ENCODE data around the gene TMEM170A.
"Not testable (repeated sequence)": the region's sequence is repeated elsewhere in the genome, so short reads cannot be mapped to it uniquely, and the experiment has no call there.

The TMEM170A gene

GRCh38 chr16:75433732-75434413, 30.6 kb downstream of the TMEM170A start:
- H3K4me3 ChIP-seq (ENCODE audit: low read length) = peak overlapping the region; percentile 69

GRCh38 chr16:75432828-75433731, 31.4 kb downstream of the TMEM170A start, which contains the start of gene CFDP1:
TSS of gene CFDP1 (minus strand) at chr16:75433503. CDS start at chr16:75433352, 151 bp downstream.
- no peaks in the 10 kb centered on the region for H3K9me3 ChIP-seq (ENCODE audit: control insufficient read depth, low read depth, low read length)

More at GRCh38 chr16:75433732-75434413, 30.6 kb downstream of the TMEM170A start:
- H3K9me3 ChIP-seq (ENCODE audit: control insufficient read depth, low read depth, low read length) = no peaks in the 10 kb centered on the region
- H3K4me1 ChIP-seq (ENCODE audit: control insufficient read depth, low read depth, low read length) = peaks cover 8% of the 10 kb centered on the region
- H3K9ac ChIP-seq (ENCODE audit: low read length) = peak overlapping the region; percentile 78
- peak overlapping the region; percentile 60 for H3K27ac ChIP-seq (ENCODE audit: low read length)
- H3K36me3 ChIP-seq (ENCODE audit: control insufficient read depth, low read depth, low read length) = no peaks in the 10 kb centered on the region
- no peaks in the 10 kb centered on the region for H3K27me3 ChIP-seq (ENCODE audit: control insufficient read depth, insufficient read depth, low read length)

DNA sequence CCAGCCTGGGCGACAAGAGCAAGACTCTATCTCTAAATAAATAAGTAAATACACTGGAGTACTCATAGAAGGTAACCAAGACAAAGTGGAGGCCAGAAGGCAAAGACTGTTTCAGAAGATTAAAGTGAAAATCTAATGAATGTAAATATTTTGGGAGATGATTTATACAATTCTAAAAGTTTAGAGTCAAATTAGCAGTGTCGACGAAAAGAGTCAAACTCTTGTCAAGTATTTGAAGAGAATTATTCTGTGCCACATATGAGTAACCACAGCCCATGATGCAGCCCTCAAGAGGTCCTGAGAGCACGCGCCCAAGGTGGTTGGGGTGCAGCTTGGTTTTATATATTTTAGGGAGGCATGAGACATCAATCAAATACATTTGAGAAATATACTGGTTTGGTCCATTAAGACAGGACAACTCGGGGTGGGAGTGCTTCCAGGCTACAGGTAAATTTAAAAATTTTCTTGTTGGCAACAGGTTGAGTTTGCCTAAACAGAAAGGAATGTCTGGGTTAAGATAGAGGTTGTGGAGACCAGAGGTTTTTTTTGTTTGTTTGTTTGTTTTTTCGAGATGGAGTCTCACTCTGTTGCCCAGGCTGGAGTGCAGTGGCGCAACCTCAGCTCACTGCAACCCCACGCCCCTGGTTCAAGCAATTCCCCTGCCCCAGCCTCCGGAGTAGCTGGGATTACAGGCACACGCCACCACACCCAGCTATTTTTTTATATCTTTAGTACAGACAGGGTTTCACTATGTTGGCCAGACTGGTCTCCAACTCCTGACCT, 34.7 kb downstream of the TMEM170A start:
- no peak overlapping the region for H3K4me3 ChIP-seq (ENCODE audit: low read length)
- no peaks in the 10 kb centered on the region for H3K27me3 ChIP-seq (ENCODE audit: control insufficient read depth, insufficient read depth, low read length)

More at GRCh38 chr16:75432828-75433731, 31.4 kb downstream of the TMEM170A start, which contains the start of gene CFDP1:
- H3K4me3 ChIP-seq (ENCODE audit: low read length) = peak within 1 kb of the TSS; percentile 69
- H3K36me3 ChIP-seq (ENCODE audit: control insufficient read depth, low read depth, low read length) = no peaks in the 10 kb centered on the region
- no peaks in the 10 kb centered on the region for H3K27me3 ChIP-seq (ENCODE audit: control insufficient read depth, insufficient read depth, low read length)
- H3K4me1 ChIP-seq (ENCODE audit: control insufficient read depth, low read depth, low read length) = peaks cover 8% of the 10 kb centered on the region
- H3K27ac ChIP-seq (ENCODE audit: low read length) = peak within 1 kb of the TSS; percentile 74
- H3K9ac ChIP-seq (ENCODE audit: low read length) = peak within 1 kb of the TSS; percentile 78

DNA sequence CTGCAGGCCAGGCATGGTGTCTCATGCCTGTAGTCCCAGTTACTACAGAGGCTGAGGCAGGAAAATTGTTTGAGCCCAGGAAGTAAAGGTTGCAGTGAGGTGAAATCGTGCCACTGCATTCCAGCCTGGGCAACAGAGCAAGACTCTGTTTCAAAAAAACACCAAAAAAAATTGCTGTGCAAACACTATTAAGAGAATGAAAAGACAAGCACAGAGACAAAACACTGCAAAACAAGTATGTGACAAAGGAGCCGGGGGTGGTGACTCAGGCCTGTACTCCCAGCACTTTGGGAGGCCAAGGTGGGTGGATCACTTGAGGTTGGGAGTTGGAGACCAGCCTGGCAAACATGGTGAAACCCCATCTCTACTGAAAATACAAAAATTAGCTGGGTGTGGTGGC, 38.0 kb downstream of the TMEM170A start:
- H3K4me1 ChIP-seq (ENCODE audit: control insufficient read depth, low read depth, low read length); H3K4me3 ChIP-seq (ENCODE audit: low read length); H3K9me3 ChIP-seq (ENCODE audit: control insufficient read depth, low read depth, low read length); H3K36me3 ChIP-seq (ENCODE audit: control insufficient read depth, low read depth, low read length); H3K27ac ChIP-seq (ENCODE audit: low read length); H3K9ac ChIP-seq (ENCODE audit: low read length); H3K27me3 ChIP-seq (ENCODE audit: control insufficient read depth, insufficient read depth, low read length): not testable (repeated sequence)

More for the DNA sequence above, 34.7 kb downstream of the TMEM170A start:
- H3K9me3 ChIP-seq (ENCODE audit: control insufficient read depth, low read depth, low read length) = no peaks in the 10 kb centered on the region
- peaks cover 8% of the 10 kb centered on the region for H3K4me1 ChIP-seq (ENCODE audit: control insufficient read depth, low read depth, low read length)
- H3K9ac ChIP-seq (ENCODE audit: low read length) = no peak overlapping the region
- H3K27ac ChIP-seq (ENCODE audit: low read length) = no peak overlapping the region
- H3K36me3 ChIP-seq (ENCODE audit: control insufficient read depth, low read depth, low read length) = no peaks in the 10 kb centered on the region

- H3K4me1 ChIP-seq (ENCODE audit: control insufficient read depth, low read depth, low read length) = peaks cover 24% of the 10 kb centered on the region
- H3K27ac ChIP-seq (ENCODE audit: low read length); H3K27me3 ChIP-seq (ENCODE audit: control insufficient read depth, insufficient read depth, low read length); H3K4me3 ChIP-seq (ENCODE audit: low read length); H3K9ac ChIP-seq (ENCODE audit: low read length); H3K9me3 ChIP-seq (ENCODE audit: control insufficient read depth, low read depth, low read length); H3K36me3 ChIP-seq (ENCODE audit: control insufficient read depth, low read depth, low read length): not testable (repeated sequence)
Observed at GRCh38 chr16:75424105-75424762, 40.3 kb downstream of the TMEM170A start.

GRCh38 chr16:75423723-75424104, 40.8 kb downstream of the TMEM170A start:
- Histone ChIP-seq H3K9me3 (ENCODE audit: control insufficient read depth, low read depth, low read length) (no peaks in the 10 kb centered on the region), H3K4me1 (ENCODE audit: control insufficient read depth, low read depth, low read length) (peaks cover 24% of the 10 kb centered on the region), H3K4me3 (ENCODE audit: low read length) (no peak overlapping the region), H3K27ac (ENCODE audit: low read length) (no peak overlapping the region), H3K27me3 (ENCODE audit: control insufficient read depth, insufficient read depth, low read length) (no peaks in the 10 kb centered on the region), H3K9ac (ENCODE audit: low read length) (no peak overlapping the region), H3K36me3 (ENCODE audit: control insufficient read depth, low read depth, low read length) (no peaks in the 10 kb centered on the region)

- Histone ChIP-seq H3K27me3 (ENCODE audit: control insufficient read depth, insufficient read depth, low read length) (no peaks in the 10 kb centered on the region), H3K9me3 (ENCODE audit: control insufficient read depth, low read depth, low read length) (no peaks in the 10 kb centered on the region), H3K4me3 (ENCODE audit: low read length) (no peak overlapping the region), H3K9ac (ENCODE audit: low read length) (no peak overlapping the region), H3K36me3 (ENCODE audit: control insufficient read depth, low read depth, low read length) (no peaks in the 10 kb centered on the region), H3K27ac (ENCODE audit: low read length) (no peak overlapping the region), H3K4me1 (ENCODE audit: control insufficient read depth, low read depth, low read length) (peaks cover 24% of the 10 kb centered on the region)
Observed at GRCh38 chr16:75421820-75422126, 42.7 kb downstream of the TMEM170A start.

- Histone ChIP-seq H3K4me1 (ENCODE audit: control insufficient read depth, low read depth, low read length) (peaks cover 24% of the 10 kb centered on the region), H3K9me3 (ENCODE audit: control insufficient read depth, low read depth, low read length) (no peaks in the 10 kb centered on the region), H3K9ac (ENCODE audit: low read length) (peak overlapping the region; percentile 58), H3K36me3 (ENCODE audit: control insufficient read depth, low read depth, low read length) (no peaks in the 10 kb centered on the region), H3K27ac (ENCODE audit: low read length) (peak overlapping the region; percentile 69), H3K4me3 (ENCODE audit: low read length) (peak overlapping the region; percentile 28), H3K27me3 (ENCODE audit: control insufficient read depth, insufficient read depth, low read length) (no peaks in the 10 kb centered on the region)
Observed at GRCh38 chr16:75420987-75421819, 43.3 kb downstream of the TMEM170A start.

GRCh38 chr16:75416904-75417565, 47.5 kb downstream of the TMEM170A start:
- H3K27ac ChIP-seq (ENCODE audit: low read length) = no peak overlapping the region
- H3K4me1 ChIP-seq (ENCODE audit: control insufficient read depth, low read depth, low read length) = peaks cover 32% of the 10 kb centered on the region
- no peaks in the 10 kb centered on the region for H3K9me3 ChIP-seq (ENCODE audit: control insufficient read depth, low read depth, low read length)
- H3K27me3 ChIP-seq (ENCODE audit: control insufficient read depth, insufficient read depth, low read length) = no peaks in the 10 kb centered on the region
- H3K36me3 ChIP-seq (ENCODE audit: control insufficient read depth, low read depth, low read length) = peaks cover 6% of the 10 kb centered on the region
- H3K4me3 ChIP-seq (ENCODE audit: low read length) = no peak overlapping the region
- H3K9ac ChIP-seq (ENCODE audit: low read length) = no peak overlapping the region
